Measurements from ENCODE around the gene TRNT1.

TRNT1 gene

DNA sequence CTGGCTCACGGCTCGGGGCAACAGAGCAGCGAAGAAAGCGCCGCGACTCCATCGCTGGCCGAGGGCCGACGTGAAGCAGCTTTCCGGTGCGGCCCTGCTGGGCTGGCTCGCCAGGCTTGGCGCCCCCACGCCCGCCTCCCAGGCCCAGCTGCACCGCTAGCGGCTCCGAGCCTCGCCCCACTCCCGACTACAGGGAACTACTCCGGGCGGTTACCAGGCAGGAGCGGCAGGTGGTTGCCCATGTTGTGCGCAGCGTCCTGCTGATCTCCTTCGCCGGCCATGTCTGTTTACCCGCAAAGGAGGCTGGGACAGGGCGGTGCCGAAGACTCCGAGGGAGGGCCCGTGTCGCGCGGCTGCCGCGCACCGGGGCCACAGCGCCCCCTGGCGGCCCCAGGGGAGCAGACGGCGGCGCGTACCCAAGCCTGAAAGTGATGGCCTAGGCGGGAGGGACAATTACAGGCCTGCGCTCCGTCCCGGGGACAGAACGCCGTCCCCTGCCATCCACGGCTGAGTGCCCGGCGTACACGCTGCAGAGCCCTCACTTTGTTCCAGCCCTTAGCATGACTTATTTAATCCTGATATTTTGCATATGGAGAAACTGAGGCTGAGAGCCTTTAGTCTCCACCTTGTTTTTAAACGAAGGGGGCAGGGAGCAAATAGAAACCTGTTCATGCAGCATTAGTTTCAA is 52.8 kb downstream of the TRNT1 start, which contains the start of gene CRBN:
TSS of gene CRBN (minus strand) at position 285 of the 688 bp plus-strand sequence. CDS start at position 281, 4 bp downstream.
- no peak for FAIRE-seq

GRCh38 chr3:3180456-3180855 is 53.7 kb downstream of the TRNT1 start:
- no peak for FAIRE-seq

DNA sequence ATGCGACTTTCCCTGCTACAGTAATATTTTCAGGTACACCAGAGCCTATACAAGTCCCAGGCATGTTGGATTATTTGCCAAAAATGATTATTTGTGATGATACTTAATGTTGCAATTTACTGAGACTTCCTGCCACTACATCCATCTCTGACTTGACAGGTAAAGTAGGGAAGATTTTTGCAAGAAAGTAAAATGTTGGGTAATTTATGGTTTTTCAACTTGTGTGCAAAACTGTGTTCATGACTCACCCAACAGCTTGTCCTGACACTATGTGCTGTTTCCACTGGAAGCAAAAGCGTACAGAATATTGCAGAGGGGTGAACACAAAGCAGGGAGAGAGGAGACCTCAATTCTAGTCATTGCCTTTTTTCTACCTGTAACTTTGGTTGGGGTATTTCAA is 58.1 kb downstream of the TRNT1 start:
- FAIRE-seq: no peak

DNA sequence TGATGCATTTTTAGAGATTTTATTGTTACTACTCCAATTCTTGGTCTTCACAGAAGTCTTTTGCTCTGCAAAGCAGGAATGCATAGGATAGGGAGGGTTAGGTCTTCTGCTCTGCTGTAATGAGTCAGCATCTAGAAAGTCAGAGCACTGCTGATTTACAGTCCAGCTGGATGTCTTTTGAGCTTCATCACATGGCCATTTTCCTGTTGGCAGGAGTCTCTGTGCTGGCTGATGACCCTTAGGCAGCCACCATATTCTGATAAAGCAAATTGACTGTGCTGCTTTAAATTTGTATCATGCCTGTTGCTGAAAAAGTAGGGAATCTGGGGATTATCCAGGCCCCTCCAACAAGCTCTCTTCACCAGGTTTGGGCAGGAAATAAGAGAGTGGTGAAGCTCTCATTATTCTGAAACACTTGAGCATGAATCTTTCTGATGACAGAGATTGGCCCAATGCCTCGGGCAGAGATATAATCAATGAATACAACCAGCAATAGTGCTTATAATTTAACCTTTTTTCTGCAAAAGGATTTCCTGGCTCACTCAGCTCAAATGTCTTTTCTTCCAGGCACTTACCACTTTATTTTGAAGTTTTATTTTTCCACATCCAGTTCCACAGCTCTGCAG is 62.5 kb downstream of the TRNT1 start:
- no peak for FAIRE-seq

DNA sequence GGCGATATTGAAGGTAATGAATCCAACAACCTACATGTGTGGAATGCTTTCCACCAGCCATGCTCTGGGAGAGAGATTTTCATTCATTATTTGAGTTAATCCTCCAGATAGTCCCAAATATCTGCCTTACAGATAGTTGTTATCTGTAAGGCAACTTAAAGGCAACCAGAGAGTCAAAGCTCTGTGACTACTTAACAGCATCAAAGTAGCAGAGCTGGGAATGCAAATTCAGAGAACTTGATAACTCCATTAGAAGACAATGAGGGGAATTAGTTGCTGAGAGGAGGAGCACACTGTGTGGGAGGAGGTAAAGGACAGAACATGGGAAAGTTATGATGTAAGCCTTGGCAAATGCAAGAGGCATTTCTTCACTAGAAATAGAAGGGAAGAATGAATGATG is 63.2 kb downstream of the TRNT1 start:
- FAIRE-seq: no peak

DNA sequence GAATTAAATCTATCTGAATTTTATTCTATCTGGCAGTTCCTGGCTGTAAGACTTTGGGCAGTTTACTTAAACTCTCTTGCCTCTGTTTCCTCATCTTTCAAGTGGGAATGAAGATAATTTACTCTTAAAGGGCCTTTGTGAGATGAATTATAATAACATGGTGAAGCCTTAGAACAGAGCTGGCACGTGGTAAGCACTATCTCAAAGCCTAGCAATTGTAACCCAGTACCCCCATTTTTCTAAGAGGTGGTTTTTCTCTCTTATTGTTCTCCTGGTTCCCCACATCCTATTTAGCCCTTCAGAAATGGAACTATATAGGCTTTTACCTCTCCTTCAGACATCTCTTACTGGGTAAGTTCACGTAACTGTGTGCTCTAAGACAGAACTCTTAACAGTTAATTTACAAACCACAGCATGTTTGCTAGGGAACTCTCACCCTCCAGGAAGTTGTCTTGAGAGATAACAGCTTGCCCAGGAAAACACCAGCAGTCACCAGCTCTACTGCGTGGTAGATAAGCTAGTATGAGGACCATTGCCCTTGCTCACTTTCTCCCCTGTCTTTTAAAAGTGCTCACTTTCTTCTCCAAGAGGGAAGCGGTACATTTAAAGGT is 65.0 kb downstream of the TRNT1 start:
- no peak for FAIRE-seq

GRCh38 chr3:3192286-3192675 is 65.5 kb downstream of the TRNT1 start:
- FAIRE-seq: no peak

DNA sequence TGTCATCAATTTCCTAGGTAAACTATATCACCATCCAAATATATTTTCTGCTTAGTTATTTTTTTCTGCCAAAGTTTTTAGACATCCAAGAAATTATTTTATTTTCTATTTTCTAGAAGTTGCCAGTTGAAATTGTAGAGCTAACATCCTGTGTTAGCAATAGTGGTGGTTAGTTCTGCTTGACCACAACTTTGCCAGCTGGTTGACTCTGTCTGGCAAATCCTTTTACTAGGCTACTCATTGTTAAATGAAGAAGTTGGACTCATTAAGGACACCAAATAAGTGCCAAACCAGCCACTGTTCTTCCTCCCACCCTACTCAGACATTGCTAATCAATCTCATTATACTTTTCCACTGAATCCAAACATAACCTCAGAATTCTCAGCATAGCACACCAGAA is 68.1 kb downstream of the TRNT1 start:
- FAIRE-seq: no peak

GRCh38 chr3:3196148-3196861 is 69.6 kb downstream of the TRNT1 start:
- no peak for FAIRE-seq

All from TTC549 (cell line).